Activated CD4-positive, alpha-beta T cell treated with anti-CD3 and anti-CD28 coated beads, Interleukin-2, amount 50 U/mL, for 24 hours (primary cell): ENCODE data around the gene SSX2IP.
"Not testable (repeated sequence)": the region's sequence is repeated elsewhere in the genome, so short reads cannot be mapped to it uniquely, and the experiment has no call there.

Experiments used
- DNase-seq, 2 donors: peaks; one replicate each; pipeline ENCODE4 v3.0.0-alpha.2; 2020; ENCODE audit warnings: low read depth in 1 of 2, low spot score in 1 of 2

Gene SSX2IP

GRCh38 chr1:84677415-84678099 lies 12.7 kb downstream of the SSX2IP start:
- DNase-seq: no peak

DNA sequence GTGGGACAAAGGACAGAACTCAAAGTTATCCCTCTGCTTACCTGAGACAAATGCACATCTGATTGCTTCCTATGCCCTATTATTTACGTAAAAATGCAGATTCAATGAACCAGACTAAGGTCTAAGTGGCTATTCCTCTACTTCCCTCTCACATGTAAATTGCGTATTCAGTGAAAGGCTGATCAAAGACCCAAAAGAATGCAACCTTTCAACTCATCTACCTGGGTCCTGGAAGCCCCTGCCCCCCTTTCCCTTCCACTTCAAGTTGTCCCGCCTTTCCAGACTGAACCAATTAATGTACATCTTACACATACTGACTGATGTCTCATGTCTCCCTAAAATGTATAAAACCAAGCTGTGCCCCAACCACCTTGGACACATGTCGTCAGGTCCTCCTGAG lies 14.6 kb downstream of the SSX2IP start:
- no peak for DNase-seq

DNA sequence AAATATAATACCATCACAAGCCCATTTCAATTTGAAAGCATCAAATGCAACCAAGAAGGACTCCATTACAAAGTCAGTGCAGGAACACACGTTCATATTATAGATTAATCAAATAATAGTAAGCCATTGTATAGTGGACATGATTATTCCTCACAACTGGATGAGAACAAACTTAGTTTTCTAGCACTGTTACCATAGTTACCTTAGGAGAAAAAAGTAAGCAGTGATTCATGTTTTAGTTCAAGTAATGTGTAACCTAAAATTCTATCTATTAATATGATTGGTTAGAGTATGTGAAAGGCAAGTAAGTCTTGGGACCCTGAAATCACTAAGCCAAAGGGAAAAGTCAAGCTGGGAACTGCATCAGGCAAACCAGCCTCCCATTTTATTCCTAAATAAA lies 15.2 kb downstream of the SSX2IP start:
- DNase-seq: no peak

- no peak for DNase-seq
These were observed 15.6 kb downstream of the SSX2IP start for GRCh38 chr1:84674705-84675104.

DNA sequence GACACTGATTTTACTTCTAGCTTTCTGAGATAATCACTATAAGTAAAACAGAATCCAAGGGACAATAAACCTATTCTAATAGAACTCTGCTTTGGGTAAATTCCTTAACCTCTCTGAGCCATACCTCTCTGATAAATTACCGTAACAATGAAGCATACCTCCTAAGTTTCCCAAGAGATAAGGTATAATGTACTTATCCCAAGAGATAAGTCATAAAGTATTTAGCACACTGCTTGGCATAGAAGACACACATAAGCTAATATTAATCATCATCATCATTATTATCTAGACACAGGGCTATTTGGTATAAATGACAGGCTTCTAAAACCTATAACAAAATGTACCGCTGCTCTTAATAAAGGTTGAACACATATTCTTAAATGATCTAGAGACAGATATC lies 16.2 kb downstream of the SSX2IP start:
- DNase-seq: no peak

GRCh38 chr1:84672080-84672854 lies 18.0 kb downstream of the SSX2IP start:
- no peak for DNase-seq

- no peak for DNase-seq
These were observed 20.4 kb downstream of the SSX2IP start for GRCh38 chr1:84669831-84670230.

GRCh38 chr1:84668185-84668584 lies 22.1 kb downstream of the SSX2IP start:
- no peak for DNase-seq

GRCh38 chr1:84665703-84666317 lies 24.5 kb downstream of the SSX2IP start:
- no peak for DNase-seq

- no peak for DNase-seq
These were observed 37.1 kb downstream of the SSX2IP start for GRCh38 chr1:84653130-84653677.

DNA sequence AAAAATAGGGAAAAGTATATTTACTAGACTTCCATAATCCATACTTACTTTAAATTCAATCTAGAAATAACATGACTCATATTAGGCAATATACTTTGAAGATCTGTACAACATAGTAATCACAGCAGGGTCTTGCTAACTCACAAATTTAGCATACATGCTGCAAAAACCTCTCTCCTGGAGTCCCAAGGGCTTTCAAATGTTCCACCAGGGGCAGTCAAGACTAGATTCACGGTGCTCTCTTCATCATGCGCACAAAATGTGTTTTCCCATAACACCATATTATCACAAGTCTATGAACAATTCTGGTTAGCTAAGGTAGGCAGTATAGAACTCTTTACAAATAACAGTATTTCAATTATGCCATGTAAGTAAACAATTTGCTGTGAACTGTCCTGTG lies 45.8 kb downstream of the SSX2IP start:
- no peak for DNase-seq

DNA sequence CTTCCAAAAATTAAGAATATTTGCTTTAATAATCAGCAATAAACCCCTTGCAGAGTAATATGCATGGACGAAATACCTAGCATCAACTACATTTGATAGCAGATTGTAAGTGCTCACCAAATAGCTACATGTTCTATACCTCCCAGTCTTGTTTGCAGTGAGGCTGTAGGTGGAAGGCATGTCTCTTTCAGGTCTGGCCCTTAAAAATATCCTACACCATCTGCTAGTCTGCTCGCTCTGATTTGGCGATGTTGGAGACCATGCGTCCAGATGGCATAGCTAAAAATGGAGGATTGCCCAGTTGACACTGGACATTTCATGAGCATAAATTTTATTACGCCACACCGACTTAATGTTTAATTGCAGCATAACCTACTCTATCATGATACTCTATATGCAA lies 47.1 kb downstream of the SSX2IP start:
- no peak for DNase-seq

GRCh38 chr1:84642774-84643173 lies 47.5 kb downstream of the SSX2IP start:
- no peak for DNase-seq

GRCh38 chr1:84639731-84640130 lies 50.5 kb downstream of the SSX2IP start:
- DNase-seq: not testable (repeated sequence)

GRCh38 chr1:84635429-84635828 lies 54.8 kb downstream of the SSX2IP start:
- no peak for DNase-seq

DNA sequence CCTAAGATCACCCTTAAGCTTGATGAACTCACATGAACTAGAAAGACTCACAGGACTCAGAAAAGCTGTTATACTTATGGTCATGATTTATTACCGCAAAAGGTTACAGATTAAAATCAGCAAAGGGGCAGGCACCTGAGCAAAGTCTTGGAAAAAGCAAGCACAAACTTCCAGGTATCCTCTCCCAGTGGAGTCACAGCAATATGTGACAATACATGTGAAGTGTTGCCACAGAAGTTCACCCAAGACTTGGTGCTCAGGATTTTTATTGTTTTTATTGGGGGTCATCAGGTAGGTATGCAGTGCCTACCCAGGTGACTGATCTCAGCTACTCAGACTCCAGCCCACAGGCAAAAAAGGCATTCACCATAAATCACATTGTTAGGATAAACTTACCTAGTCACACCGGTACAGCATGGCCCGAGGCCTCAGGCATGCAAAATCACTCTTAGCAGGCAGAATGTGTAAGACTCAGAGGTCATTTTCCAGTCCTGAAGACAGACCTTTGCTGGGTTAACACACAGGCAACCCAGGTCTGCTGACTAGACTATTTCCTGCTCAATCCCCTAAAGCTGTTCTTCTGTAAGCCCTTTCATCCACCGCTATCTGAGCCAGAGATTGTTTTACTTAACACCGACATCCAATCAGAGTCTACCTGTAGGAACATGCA lies 55.6 kb downstream of the SSX2IP start:
- no peak for DNase-seq

DNA sequence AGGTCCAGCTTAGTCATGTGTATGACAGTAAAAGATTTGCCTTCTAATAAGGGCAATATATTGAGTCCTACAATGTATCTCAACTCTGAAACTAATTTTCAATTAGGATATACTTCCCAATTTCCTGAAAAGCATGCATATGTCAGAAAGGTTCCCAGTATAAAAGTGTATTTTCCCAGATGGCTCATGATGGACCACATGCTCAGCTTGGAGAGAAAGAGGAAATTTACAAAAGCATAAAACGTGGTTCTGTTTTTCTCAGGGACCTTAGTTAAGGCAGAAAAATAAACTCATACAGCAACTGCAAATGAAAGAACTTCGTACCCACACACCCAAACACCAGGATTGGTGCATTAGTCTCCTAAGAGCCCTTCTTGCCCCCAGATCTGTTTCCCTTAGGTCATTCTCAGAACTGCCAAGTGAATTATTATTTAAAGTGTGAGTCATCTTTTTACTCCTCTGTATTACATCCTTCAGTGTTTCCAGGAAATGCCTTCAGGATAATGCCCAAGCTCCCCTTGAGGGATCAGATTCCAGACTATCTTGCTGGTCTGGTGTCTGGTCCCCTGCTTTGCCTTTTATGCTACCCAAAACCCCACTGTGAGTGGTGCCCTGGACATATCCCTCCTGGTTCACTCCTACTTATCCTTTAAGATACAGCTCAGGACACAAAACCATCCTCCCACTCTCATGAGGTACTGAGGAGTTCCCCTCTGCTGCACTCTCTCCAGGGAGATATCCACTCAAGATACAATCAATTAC lies 57.4 kb downstream of the SSX2IP start:
- DNase-seq: no peak

DNA sequence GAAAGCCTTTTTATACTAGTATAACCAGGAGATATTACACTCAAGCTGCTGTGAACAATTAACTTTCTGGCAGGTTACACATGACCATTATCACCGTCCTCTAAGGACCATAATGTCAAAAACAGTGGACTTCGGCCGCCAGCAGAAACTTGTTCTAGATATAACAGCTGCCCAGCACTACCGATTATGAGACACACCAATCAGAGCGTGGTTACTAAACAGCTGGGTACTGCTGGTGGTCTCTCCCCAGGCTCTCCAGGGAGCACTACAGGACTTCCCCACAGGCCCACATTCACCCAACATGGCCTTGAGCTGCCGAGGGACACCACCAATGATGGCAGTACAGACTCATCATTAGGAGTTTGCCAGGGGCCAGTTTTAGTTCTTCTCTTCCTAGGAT lies 58.1 kb downstream of the SSX2IP start:
- no peak for DNase-seq

DNA sequence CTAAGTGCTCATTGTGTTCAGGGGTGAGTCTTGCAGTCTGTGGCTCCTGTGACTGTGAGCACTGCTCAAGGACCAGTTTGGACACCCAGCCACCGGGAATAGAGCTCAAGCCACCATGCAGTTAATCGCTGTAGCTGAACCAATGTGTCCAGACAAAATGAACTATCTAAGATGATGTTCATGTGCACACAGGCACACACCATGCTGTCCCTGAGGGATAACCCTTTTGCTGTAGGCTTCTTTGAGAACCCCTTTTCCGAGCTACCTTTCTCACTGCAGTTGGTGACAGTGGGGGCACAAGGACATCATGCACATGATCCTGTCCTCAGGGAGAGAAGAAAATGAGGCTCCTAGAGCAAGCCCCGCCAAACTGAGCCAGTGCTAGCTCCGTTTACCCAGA lies 65.4 kb downstream of the SSX2IP start:
- no peak for DNase-seq

- no peak for DNase-seq
These were observed 68.7 kb downstream of the SSX2IP start for GRCh38 chr1:84621553-84621952.
